GM18508 (cell line): ENCODE data around the gene MFAP2.

Experiments
- ATAC-seq: cut with Tn5 transposase; IDR thresholded peaks from one replicate; pipeline ENCODE4 v1.9.1; 2021; ENCODE audit warnings: moderate number of reproducible peaks; ENCODE audit not compliant: insufficient read depth, unreplicated experiment

The MFAP2 gene, protein sequence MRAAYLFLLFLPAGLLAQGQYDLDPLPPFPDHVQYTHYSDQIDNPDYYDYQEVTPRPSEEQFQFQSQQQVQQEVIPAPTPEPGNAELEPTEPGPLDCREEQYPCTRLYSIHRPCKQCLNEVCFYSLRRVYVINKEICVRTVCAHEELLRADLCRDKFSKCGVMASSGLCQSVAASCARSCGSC

DNA sequence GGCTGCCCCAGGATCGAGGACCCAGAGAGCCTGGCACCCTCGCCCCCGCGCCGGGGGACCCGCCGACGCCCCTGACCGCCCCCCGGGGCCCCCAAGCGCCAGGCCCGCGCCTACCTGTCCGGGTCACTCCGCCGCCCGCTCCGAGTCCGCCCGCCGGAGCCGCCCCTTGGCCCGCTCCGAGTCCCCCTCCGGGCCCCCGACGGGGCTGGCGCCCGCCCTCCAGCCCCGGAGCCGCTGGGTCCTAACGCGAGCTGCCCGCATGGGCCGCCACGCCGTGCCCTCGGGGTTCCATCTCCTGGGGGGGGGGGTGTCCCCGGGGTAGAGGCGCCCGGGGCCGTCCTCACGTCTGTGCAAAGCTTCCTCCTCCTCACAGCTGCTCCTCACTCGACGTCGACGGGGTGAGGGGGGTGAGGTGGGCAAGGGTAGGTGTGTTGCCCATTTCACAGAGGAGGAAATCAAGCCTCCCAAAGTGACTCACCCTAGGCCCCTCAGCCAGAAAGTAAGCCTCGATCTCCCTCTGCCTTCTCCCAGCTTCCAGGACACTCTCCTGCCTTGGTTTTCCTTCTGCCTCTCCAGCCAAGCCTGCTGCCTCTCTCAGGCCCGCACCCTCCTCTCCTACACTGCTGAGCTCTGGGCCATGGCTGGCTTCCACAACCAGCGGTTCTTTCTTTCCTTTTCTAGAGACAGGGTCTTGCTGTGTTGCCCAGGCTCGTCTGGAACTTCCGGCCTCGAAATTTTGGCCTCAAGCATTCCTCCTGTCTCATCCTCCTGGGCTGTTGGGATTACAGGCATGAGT, at the start of gene MFAP2:
TSS of gene MFAP2 (minus strand) at position 148 of the 796 bp plus-strand sequence. CDS start 2,347 bp downstream, outside the sequence.
- ATAC-seq, result no peak

DNA sequence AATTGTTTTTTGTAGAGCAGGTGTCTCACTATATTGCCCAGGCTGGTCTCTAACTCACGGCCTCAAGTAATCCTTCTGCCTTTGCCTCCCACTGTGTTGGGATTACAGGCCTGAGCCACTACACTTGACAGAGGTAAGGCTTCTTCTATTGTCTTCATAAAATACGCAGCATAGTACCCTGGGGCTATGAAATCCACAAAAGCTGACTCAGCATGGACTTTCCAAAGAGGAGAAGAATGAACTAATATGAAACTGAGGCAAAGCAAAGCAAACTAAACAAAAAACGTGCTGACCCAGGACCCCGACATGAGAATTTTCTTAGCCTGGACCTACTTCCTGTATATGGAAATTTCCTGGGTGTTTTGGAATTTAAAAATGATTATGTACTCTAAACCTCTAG, 49.8 kb upstream of the MFAP2 start:
- no peak for ATAC-seq

DNA sequence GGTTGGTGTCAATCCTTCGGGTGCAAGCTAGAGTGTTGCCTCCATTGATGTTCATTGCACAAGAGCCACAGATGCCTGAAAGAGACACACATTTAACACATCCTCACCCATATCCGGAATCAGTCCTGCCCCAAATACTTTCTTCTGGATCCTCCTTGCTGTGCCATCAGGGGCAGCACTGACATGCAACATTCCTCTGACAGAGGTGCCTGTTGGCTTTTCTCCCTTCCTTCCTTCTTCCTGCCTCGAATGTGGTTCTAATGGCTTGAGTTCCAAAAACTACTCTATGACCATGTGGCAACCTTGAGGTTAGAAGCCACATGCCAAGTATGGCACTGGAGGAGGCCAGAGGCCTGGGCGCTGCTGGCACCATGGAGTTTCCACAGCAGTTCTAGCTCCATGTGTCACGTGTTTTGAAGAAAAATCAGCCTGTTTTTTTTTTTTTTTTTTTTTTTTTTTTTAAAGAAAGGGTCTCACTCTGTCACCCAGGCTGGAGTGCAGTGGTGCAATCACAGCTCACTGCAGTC, 48.3 kb upstream of the MFAP2 start:
- no peak for ATAC-seq

DNA sequence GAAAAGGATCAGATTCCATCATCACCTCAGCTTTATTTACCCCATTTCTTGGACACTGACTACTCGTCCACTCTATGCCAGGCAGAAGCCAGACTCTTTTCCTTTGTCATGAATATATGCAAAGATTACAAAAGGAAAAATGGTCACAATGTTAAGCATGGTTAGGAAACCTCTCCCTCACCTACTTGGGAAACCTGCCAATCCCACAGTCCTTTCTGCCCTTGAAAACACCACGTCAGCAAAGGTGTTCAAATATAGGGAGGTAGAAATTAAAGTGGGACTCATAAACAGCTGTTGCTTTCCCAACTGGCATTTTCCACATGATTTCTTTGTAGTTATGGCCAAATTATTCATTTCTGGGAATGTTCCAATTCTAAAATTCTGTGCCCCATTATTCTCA, 47.5 kb upstream of the MFAP2 start:
- ATAC-seq, result no peak

DNA sequence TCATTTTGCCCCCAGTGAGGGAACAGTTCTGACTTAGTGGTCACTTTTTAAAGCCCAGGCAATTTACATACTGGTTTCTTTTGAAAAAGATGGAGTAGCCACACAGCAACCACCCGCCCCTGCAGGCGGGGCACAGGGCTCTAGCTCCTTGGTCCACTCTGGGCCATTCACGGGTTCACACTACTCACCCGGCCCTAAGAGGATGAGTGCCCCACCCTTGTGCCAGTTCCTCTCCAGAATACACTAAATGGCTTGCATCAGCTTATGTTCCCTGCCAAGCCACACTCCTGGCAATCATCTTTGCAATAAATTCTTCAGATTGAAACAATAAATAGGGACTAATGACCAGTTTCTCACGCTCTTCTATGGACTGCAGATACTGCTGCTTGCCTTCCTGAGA, 47.0 kb upstream of the MFAP2 start:
- ATAC-seq, result no peak

DNA sequence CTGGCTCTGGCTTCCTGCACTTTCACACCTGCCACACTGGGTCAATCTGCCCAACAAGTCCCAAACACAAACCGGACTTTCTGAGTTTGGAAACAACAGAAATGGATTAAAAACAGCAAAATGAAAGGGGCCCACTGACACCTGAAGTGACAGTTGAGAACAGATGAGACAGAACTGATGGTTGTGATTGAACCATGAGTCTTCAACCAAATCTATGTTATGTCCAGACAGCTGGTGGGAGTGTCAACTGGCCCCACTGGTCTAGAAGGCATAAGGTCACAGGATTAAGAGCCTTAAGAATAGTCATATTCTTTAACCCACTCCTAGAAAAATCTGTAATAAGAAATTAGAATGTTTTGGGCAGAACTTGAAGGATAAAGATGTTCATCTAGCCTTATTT, 44.3 kb upstream of the MFAP2 start:
- ATAC-seq, result no peak

DNA sequence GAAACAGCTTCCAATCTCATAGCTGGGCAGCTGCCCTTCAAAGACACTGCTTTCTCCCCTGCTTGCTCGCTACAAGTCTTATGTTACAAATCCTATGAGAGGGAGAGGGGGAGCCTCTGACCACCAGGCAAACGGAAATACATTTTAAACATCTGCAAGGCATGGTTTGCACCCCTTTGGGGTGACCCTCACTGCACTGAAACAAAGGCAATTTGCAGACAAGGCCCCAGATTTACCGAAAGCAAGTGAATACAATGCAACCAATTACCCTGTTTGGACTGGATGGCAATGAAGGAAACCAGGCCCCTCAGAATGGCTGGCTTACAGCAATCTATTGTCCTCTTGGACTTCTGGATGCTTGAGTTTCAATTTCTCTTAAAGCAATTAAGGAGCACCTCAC, 43.2 kb upstream of the MFAP2 start:
- no peak for ATAC-seq

DNA sequence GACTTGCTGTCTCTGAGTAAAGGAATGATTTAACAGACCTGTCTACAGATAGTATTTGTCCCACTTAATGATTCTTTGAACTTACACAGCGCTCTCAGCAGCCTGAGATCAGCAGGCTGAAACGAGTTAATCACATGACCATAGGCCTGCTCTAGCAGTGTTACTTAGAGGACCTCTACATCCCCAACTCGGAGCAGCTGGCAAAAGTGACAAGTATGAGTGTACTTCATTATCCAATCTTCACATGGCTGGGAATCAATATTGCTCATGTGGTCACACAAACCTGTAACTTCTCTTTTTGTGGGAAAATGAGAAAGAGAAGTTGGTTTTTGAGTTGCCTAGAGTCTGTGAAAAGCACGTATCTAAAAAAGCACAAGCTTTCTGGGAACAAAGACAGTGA, 42.7 kb upstream of the MFAP2 start:
- ATAC-seq, result no peak

DNA sequence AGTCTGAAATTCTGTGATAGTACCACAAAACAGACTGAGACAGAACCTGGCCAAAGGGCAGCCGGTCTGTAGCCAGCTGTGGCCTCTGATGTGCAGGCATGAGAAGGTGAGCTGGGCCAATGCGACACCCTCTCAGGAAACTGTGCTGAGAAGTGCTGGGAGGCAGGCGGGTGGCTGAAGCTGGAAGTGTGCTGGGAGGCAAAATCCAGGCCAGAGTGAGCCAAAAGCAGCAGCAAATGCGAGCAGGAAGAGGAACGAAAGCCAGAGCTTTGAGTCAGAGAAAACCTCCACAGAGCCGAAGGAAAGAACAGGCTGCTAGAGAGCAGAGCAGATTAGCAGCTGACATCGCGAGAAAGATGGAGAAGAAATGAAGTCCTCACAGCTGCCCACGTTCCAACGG, 41.5 kb upstream of the MFAP2 start:
- ATAC-seq, result no peak

DNA sequence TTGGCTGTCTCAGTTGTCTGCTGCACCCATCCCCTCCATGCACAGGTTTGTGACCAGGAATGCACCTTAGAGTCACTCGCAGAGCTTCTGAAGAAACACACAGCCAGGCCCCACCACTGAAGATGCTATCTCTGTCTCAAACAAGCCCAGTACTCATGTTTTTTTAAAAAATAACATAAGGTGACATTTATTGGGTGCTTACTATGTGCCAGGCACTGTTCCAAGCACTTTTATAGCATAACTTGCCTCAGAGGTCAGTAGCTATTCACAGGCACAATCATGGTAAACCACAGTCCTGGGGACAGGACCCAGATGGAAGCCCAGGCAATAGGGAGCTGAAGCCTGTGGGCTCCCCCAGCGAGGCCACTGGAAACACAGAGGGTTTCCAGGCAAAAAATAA, 40.1 kb upstream of the MFAP2 start:
- no peak for ATAC-seq

DNA sequence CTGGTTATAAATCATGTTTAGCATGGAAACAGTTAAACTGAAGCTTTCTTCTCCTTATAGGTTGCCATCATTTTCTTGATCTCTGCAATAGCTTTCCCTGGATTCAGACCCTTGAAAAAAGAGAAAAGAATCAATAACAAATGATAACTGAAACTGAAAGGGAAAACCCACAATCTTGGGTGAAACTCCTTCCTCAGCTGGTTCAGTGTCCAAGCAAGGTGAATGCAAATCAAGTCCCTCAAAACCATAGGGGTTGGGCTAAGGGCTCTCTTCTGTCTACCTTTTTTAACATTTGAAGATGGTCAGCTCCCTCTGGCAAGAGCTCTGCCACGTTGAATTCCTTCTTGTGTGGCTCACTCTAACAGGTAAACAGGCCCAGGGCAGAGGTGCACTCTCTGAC, 38.4 kb upstream of the MFAP2 start:
- ATAC-seq, result no peak

DNA sequence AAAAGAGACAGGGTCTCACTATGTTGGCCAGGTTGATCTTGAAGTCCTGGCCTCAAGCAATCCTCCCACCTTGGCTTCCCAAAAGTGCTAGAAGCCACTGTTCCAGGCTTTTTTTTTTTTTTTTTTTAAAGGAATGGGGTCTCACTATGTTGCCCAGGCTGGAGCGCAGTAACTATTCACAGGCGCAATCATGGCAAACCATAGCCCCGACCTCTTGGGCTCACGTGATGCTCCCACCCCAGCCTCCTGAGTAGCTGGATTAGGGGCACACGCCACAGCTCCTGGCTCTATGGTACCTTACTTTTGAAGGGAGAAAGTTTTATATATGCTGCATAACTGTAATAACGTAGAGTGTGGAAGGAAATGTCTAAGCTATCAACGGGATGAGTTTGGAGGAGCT, 37.0 kb upstream of the MFAP2 start:
- ATAC-seq, result no peak

DNA sequence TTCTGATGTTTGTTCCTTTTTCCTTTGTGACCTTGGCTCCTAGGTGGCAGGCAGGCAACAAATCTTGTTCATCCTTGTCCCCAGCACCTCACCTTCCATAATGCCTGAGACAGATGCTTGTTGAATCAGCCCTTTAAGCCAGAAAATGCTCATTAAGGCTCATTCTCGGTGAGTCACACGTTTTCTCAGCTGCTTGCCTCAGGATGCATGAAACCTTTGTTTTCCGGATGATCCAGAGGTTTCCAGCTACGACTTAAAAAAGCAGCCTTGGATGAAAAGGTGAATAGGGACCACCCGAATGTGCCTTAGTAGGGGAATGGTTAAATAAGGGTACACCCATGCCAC, 35.9 kb upstream of the MFAP2 start:
- ATAC-seq, result no peak

DNA sequence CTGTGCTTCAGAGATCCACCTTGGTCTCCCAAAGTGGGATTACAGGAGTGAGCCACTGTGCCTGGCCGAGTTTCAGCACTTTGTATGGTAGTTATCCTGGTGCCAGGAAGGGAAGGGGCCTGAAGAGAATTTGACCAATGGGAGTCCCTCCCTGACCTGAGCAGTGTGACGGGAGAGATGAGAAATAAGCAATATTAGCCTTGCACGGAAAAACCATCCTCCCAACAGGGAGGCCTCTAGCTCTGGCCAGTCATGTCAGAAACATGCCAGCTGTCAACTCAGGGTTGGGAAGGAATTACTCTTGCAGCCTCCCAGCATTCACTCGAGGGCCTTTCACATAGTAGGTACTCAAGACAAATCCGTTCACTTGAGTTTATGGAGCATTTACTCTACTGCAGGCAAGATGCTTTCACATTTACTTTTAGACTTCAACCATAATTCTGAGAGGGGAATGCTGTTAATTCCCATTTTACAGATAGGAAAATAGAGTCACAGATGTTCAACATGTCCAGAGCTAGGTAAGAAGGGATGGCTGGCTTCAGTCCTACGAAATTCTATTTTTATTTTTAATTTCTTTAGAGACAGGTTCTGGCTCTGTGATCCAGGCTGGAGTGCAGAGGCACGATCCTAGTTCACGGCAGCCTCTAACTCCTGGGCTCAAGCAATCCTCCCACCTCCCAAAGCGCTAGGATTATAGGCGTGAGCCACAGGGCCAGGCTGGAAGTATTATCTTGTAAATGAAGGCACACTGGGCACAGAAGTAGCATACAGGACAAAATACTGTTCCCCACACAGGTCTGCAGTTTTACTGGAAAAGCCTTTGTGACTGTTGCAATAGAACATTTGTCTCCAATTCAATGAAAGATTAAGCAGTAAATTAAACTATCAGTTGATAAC, 34.5 kb upstream of the MFAP2 start:
- ATAC-seq, result no peak

DNA sequence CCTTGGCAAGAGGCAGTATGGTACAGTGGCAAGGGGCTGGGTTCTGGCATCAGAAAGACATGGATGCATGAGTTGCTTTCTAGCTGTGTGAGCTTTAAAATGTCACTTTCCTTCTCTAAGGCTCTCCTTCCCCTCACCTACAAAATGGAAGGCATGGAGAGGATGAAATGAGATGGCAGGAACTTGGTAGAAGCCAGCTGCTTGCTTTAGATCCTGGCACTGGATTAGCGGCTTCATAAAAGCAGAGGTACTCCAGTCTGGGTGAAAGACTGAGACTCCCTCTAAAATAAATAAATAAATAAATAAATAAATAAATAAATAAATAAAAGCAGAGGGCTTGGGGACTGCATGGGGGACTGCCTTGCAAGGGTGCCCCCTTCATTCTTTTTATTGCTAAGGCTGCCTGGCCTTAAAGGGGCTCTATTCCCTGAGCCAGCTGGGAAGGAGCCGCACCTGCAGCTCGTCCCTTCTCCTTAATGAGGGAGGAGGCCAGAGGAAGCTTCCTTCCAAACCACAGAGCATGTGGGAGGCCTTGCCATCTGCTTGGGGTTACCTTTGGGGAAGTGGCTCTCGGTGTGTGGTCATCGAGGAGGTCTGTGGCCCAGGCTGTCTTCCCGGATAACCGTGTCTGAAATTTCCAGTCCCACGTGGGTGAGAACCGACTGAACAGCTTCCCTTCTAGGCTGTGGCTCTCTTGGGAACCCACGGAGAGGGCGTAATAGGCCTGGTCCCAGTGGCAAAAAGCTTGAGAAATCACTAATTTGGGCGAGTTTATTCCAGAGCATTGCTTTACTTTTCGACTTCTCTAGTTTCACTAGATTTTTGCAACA, 33.3 kb upstream of the MFAP2 start:
- no peak for ATAC-seq

DNA sequence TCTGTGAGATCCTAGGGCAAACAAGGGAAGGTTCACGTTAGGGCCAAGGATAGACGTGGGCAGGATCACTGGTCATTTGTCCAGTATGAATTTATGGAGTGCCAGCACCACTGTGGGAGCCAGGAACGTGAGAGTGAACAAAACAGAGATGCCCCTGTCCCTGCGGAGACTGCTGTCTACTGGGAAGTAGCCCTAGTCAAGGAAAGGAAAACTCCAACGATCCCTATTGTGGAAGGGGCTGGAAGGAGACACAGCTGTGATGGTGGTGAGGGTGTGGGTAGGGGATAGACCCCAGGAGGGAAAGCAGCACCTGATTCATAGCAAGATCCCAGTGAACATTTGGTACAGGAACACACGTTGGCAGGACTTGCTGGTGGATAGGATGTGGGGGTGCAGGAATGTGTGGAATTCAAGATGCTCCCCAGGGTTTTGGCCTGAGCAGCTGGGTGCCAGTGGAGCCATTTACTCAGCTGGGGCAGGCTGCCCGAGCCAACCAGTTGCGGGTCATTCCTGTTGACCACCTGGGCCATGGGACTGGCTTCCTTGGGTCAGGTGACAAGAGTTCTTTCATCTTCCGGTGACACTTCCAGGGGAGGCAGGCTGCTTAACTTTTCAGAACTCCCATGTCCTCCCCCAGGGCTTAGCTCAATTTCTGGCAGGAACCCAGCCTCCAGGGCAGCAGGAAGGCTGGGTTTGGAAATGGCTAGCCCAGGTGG, 32.5 kb upstream of the MFAP2 start:
- ATAC-seq, result no peak

DNA sequence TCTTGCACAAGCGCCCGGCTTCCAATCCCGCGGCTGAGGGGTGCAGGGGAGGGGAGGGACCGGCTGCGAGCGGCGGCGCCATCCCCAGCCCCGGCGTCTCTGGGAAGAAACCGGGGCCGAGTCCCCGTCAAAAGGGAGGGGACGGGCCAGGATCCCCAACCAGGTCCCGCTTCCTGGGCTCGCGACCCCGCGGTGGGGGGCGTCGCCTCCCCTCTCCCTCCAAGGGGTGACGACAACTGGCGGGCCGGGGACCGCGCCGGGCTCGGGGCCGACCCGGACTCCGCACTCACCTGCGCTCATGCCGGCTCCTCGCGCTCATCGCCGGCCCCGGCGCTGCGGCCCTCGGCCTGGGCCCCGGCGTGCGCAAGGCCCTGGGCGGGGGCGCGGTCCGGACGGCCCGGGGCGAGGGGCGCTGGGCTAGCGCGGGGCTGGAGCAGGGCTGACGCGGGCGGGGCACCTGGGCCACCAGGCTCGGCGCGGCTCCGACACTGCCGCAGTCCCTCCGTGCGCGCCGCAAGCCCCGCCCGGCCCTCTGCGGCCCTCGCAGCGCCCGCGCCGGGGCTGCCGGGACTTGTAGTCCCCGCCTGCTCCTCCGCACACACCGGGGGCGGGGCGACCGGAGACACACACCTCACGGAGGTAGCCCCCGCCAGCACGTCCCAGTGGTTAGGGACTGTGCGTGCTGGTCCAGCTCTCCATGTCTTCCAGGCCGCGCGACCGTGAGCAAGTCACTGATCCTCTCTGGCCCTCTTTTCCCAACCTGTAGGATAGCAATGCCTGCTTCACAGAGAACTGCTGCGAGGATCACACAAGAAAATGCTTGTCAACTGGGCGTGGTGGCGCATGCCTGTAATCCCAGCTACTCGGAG, 31.3 kb upstream of the MFAP2 start, which contains the start of gene ATP13A2:
TSS of gene ATP13A2 (minus strand) at position 490 of the 869 bp plus-strand sequence. CDS start at position 300, 190 bp downstream.
- ATAC-seq, result no peak

DNA sequence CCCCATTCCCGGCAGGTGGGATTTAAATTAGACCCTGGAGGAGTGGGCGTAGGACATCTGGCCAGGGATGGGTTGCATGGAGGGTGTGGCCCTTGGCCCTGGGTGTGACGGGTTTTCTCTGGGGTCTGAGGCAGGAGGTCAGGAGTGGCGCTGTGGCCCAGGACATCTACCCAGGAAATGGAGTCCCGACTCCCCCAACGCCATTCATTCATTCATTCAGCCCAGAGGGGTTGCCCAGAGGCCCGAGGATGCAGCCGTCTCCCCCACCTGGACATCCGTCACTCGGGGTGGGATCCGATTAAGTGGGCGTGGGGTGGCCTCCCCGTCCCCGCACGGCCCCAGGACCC, 30.6 kb upstream of the MFAP2 start:
- no peak for ATAC-seq

DNA sequence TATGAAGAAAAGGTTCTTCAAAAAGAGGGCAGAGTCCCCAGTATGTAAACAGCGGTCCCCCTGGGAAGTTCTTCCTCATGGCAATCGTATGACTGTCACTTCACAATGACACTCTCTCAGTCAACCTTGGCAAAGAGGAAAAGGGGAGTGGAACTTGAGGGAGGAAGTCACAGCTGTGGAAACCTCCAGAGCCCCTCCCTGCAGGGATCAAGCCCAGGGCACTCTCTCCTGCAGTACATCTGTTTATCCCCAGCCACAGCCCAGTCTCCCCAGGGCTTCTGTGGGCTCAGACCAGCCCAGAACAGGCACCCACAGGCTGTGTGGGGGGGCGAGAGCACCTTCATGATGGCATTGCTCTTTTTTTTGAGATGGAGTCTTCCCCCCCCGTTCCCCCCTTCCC, 29.3 kb upstream of the MFAP2 start:
- no peak for ATAC-seq
